GM23248 (cell line): ENCODE results near the gene IGFL4.

ENCODE experiments used
- EZH2 ChIP-seq: fragments of 200-600 bp; sonication (generic); IDR thresholded peaks from 2 replicates; pipeline ENCODE4 v1.6.1; 2018; ENCODE audit warnings: antibody characterized with exemption, mild to moderate bottlenecking; ENCODE audit not compliant: insufficient read depth, poor library complexity, severe bottlenecking
- EZH2phosphoT487 ChIP-seq: fragments of 200-600 bp; sonication (generic); IDR thresholded peaks from 2 replicates; pipeline ENCODE4 v1.6.1; 2018; ENCODE audit warnings: antibody characterized with exemption, moderate library complexity, mild to moderate bottlenecking, low read depth; ENCODE audit not compliant: insufficient read depth

- TF ChIP-seq EZH2 (no peak), EZH2phosphoT487 (no peak)
Measured at GRCh38 chr19:46088101-46088500, 47.3 kb upstream of the IGFL4 start.
